HG02610 (cell line): ENCODE measurements around the gene MCF2L.

Source experiments
- ATAC-seq: cut with Tn5 transposase; IDR thresholded peaks from one replicate; pipeline ENCODE4 v1.9.1; 2021; ENCODE audit warnings: mild to moderate bottlenecking, moderate library complexity; ENCODE audit not compliant: unreplicated experiment

MCF2L gene

GRCh38 chr13:113140677-113141600 lies 171.9 kb downstream of the MCF2L start:
- no peak for ATAC-seq

GRCh38 chr13:113141601-113141970 lies 172.6 kb downstream of the MCF2L start:
- no peak for ATAC-seq

GRCh38 chr13:113142876-113143275 lies 173.9 kb downstream of the MCF2L start:
- no peak for ATAC-seq

GRCh38 chr13:113143466-113144254 lies 174.6 kb downstream of the MCF2L start:
- no peak for ATAC-seq

- ATAC-seq = no peak
Observed at GRCh38 chr13:113144255-113144629, 175.2 kb downstream of the MCF2L start.

GRCh38 chr13:113145496-113145895 lies 176.5 kb downstream of the MCF2L start:
- no peak for ATAC-seq

GRCh38 chr13:113145911-113146598 lies 177.0 kb downstream of the MCF2L start:
- no peak for ATAC-seq

- no peak for ATAC-seq
Observed at GRCh38 chr13:113146750-113147149, 177.7 kb downstream of the MCF2L start.

- ATAC-seq = no peak
Observed at GRCh38 chr13:113147206-113147605, 178.2 kb downstream of the MCF2L start.

- no peak for ATAC-seq
Observed at GRCh38 chr13:113148407-113148806, 179.4 kb downstream of the MCF2L start.

GRCh38 chr13:113148940-113149503 lies 180.0 kb downstream of the MCF2L start:
- ATAC-seq = no peak
